ENCODE results near the gene URM1. TPM values are rescaled to one million over a fixed set of nuclear protein-coding genes. Genes with fewer than 3 reads are reported as not detected.

Gene URM1
- total RNA-seq, 2 donors from 2014 or later, result 25.3 to 71.8 TPM

DNA sequence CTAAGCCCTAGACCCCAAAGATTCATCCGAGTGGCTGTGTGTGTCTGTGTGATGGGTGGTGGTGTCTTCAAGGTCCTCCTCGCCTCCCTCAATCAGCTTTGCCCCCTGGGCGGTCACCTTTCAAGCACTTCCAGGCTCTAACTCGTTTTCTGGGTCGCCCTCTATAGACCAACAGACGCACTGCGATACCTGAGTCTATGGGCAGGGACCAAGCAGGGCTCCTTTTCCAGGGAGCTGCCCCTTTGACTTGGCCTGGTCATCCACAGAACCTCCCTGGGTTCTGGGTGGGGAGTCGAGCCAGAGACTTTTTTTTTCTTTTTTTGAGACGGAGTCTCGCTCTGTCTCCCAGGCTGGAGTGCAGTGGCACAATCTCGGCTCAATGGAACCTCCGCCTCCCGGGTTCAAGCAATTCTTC, 29.7 kb upstream of the URM1 start:
- H3K27ac ChIP-seq, result no peak overlapping the region
- H3K27me3 ChIP-seq (replicated peaks; ENCODE audit: insufficient read depth), result no peaks in the 10 kb centered on the region
- H3K4me3 ChIP-seq, result peak overlapping the region; percentile 82
- ATAC-seq (ENCODE audit: insufficient number of reproducible peaks, low FRiP score, low read depth) (no peak), DNase-seq (ENCODE audit: low spot score) (peak; percentile 24)
- H3K9me3 ChIP-seq, result no peaks in the 10 kb centered on the region
- H3K36me3 ChIP-seq, result peaks cover 24% of the 10 kb centered on the region
- TF ChIP-seq, protein P1, sequence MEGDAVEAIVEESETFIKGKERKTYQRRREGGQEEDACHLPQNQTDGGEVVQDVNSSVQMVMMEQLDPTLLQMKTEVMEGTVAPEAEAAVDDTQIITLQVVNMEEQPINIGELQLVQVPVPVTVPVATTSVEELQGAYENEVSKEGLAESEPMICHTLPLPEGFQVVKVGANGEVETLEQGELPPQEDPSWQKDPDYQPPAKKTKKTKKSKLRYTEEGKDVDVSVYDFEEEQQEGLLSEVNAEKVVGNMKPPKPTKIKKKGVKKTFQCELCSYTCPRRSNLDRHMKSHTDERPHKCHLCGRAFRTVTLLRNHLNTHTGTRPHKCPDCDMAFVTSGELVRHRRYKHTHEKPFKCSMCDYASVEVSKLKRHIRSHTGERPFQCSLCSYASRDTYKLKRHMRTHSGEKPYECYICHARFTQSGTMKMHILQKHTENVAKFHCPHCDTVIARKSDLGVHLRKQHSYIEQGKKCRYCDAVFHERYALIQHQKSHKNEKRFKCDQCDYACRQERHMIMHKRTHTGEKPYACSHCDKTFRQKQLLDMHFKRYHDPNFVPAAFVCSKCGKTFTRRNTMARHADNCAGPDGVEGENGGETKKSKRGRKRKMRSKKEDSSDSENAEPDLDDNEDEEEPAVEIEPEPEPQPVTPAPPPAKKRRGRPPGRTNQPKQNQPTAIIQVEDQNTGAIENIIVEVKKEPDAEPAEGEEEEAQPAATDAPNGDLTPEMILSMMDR (IDR thresholded peaks at IDR 0.05), result peak; percentile 51
- peaks cover 0 to 12% of the 10 kb centered on the region in 2 donors for H3K4me1 ChIP-seq (ENCODE audit: control insufficient read depth in 1 of 2, low read depth in 2 of 2)

DNA sequence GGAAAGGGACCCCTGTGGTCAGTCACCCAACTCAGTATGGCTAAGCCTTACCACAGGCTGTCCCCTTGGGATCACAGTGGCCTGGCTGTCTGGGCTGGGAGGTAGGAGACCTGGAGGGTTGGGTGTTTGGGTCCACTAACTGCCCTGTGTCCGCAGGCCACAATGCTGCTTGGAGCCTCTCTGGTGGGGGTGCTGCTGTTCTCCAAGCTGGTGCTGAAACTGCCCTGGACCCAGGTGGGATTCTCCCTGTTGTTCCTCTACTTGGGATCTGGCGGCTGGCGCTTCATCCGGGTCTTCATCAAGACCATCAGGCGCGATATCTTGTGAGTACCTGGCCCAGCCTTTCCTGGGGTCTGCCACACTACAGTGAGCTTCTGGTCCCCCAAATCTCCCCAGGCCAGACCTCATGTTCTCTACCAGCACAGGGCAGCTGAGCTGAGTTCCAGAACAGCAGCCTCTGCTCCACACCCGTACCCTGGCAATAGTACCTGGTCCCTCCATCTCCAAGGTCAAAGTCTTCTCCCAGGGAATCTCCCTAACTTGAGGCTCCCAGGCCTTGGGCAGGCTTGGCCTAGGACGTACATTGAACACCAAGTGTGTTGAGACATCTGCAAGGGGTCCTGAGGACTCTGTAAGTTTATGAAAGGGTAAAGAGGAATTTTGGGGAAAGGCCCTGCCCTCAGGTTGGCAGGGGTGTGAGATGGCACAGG, 28.0 kb upstream of the URM1 start:
- ATAC-seq (ENCODE audit: insufficient number of reproducible peaks, low FRiP score, low read depth), result no peak
- H3K4me3 ChIP-seq, result no peak overlapping the region
- DNase-seq (ENCODE audit: low spot score), result no peak
- no peaks in the 10 kb centered on the region for H3K27me3 ChIP-seq (replicated peaks; ENCODE audit: insufficient read depth)
- H3K36me3 ChIP-seq, result peaks cover 35% of the 10 kb centered on the region
- H3K27ac ChIP-seq, result no peak overlapping the region
- H3K9me3 ChIP-seq, result no peaks in the 10 kb centered on the region
- H3K4me1 ChIP-seq (ENCODE audit: control insufficient read depth in 1 of 2, low read depth in 2 of 2), result peaks cover 0 to 12% of the 10 kb centered on the region in 2 donors
- TF ChIP-seq, protein P1 (IDR thresholded peaks at IDR 0.05), result no peak

DNA sequence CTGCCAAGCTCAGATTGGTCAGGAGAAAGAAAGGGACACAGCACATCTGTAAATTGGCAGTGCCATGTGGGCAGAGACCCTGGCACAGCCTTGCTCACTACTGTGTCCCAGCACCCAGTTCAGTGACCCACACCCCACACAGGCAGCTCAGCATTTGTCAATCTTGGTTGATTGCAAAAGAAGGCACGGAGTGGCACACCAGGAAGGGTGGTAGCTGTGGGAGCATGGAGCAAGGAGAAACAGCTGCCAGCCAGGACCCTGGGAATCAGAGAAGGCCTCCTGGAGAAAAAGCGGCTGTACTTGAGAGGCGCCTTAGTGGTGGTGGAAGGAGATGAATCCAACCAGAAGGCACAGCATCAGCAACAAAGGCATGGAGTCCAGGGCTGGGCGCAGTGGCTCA, 27.3 kb upstream of the URM1 start:
- H3K9me3 ChIP-seq, result no peaks in the 10 kb centered on the region
- TF ChIP-seq, protein P1 (IDR thresholded peaks at IDR 0.05), result no peak
- H3K27me3 ChIP-seq (replicated peaks; ENCODE audit: insufficient read depth), result no peaks in the 10 kb centered on the region
- peaks cover 0 to 12% of the 10 kb centered on the region in 2 donors for H3K4me1 ChIP-seq (ENCODE audit: control insufficient read depth in 1 of 2, low read depth in 2 of 2)
- peaks cover 35% of the 10 kb centered on the region for H3K36me3 ChIP-seq
- no peak for ATAC-seq (ENCODE audit: insufficient number of reproducible peaks, low FRiP score, low read depth)
- H3K4me3 ChIP-seq, result no peak overlapping the region
- DNase-seq (ENCODE audit: low spot score), result no peak
- no peak overlapping the region for H3K27ac ChIP-seq

DNA sequence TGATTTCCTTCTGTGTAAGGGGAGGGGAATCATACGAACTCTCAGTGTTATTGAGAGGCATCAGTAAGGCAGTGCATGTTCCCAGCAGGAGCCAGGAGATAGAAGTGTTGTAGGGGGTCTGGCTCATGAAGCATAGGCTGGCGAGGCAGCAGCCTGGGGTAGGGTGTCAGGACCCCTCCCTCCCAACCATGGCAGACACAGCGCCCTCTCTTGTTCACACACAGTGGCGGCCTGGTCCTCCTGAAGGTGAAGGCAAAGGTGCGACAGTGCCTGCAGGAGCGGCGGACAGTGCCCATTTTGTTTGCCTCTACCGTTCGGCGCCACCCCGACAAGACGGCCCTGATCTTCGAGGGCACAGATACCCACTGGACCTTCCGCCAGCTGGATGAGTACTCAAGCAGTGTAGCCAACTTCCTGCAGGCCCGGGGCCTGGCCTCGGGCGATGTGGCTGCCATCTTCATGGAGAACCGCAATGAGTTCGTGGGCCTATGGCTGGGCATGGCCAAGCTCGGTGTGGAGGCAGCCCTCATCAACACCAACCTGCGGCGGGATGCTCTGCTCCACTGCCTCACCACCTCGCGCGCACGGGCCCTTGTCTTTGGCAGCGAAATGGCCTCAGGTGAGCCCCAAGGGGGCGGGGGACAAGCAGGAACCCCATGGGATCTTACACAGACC, 26.1 kb upstream of the URM1 start:
- ATAC-seq (ENCODE audit: insufficient number of reproducible peaks, low FRiP score, low read depth) (no peak), DNase-seq (ENCODE audit: low spot score) (no peak)
- H3K4me1 ChIP-seq (ENCODE audit: control insufficient read depth in 1 of 2, low read depth in 2 of 2), result peaks cover 0 to 12% of the 10 kb centered on the region in 2 donors
- no peaks in the 10 kb centered on the region for H3K9me3 ChIP-seq
- no peaks in the 10 kb centered on the region for H3K27me3 ChIP-seq (replicated peaks; ENCODE audit: insufficient read depth)
- H3K27ac ChIP-seq, result no peak overlapping the region
- H3K36me3 ChIP-seq, result peaks cover 46% of the 10 kb centered on the region
- no peak overlapping the region for H3K4me3 ChIP-seq
- TF ChIP-seq, protein P1 (IDR thresholded peaks at IDR 0.05), result no peak

DNA sequence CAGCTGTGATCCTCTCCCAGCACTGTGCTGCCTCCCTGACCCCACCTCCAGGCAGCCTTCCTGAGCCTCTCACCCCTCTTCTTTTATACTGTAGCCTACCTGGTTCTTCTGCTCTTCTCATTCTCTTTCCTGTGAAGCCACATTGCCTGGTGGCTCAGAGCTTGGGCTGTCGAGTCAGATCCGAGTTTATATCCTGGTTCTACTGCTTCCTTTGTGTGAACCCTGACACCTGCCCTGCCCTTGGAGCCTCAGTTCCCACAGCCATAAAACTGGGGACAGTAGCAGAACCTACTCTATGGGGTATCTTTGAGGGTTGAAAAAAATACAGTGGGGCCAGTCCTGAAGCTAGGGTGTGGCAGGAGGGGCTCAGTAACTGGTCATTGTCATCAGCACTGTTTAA, 22.0 kb upstream of the URM1 start:
- TF ChIP-seq, protein P1 (IDR thresholded peaks at IDR 0.05), result no peak
- H3K4me1 ChIP-seq (ENCODE audit: control insufficient read depth in 1 of 2, low read depth in 2 of 2), result no peaks in the 10 kb centered on the region
- no peaks in the 10 kb centered on the region for H3K9me3 ChIP-seq
- no peak overlapping the region for H3K4me3 ChIP-seq
- peaks cover 48% of the 10 kb centered on the region for H3K36me3 ChIP-seq
- ATAC-seq (ENCODE audit: insufficient number of reproducible peaks, low FRiP score, low read depth) (no peak), DNase-seq (ENCODE audit: low spot score) (no peak)
- no peaks in the 10 kb centered on the region for H3K27me3 ChIP-seq (replicated peaks; ENCODE audit: insufficient read depth)
- no peak overlapping the region for H3K27ac ChIP-seq
